GM12892 (cell line): ENCODE measurements around the gene SLC27A5.

Experiments
- POLR2A ChIP-seq: IDR thresholded peaks from 2 replicates; pipeline ENCODE4 v1.6.1; 2011; ENCODE audit warnings: low read depth, low read length, control low read depth
- POLR2AphosphoS5 ChIP-seq: IDR thresholded peaks from 2 replicates; pipeline ENCODE4 v1.6.1; 2011; ENCODE audit warnings: low read depth, low read length, control low read depth
- TAF1 ChIP-seq: IDR thresholded peaks from 2 replicates; pipeline ENCODE4 v1.6.1; 2011; ENCODE audit warnings: low read depth, mild to moderate bottlenecking, control low read depth, low read length, borderline replicate concordance

DNA sequence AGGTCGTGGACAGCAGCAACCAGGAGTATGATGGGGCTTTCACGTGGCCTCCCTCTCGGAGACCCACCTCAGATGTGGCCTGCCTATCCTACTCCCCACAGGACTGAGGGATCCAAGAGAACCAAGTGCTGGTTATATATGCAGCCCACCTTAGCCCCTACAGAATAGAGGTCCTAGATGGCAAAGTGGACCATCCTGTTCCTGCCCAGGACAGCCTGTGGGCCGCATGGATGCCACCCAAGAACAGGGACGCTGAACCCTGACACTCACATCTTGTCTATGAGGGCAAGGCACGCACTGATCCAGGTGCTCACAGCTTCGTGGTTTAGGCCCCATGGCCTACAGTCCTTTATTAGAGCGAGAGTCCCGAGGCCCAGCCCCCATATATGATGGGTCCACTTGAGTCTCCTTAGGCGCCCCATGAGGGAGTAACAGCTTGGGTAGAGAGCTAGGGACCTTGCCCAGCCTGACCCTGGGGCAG, 1.5 kb upstream of the SLC27A5 start:
- TF ChIP-seq POLR2A (no peak), POLR2AphosphoS5 (no peak), TAF1 (no peak)
